Measurements from ENCODE around the gene CCDC40.

DNA sequence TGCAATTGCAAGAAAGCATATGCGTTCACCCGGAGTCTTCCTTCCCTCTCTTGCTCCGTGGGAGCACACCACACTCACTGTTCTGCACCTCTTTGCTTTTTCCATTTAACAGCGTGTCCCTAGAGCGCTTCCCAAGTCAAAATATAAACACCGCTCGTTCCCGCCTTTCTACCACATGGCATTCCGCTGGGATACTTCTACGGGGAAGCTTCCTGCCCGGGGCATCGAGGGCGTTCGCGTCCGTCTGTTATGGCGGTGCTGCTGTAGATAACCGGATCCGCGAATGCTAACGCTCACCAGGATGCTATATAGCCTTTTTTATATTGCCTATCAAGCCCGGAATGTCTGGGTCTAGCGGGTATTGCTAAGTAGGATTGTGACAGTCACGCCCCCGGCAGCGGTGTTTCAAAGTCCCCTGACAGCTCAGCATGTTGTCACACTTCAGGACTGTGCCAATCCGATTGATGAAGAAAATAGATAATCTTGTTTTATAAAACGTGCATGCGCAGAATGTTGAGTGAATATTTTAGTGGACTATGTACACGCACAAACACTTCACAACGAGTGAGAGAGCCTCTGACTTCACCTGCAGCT is 31.0 kb downstream of the CCDC40 start:
- no peak for TF ChIP-seq POLR2A (IDR thresholded peaks at IDR 0.05)
- TF ChIP-seq, protein P1, sequence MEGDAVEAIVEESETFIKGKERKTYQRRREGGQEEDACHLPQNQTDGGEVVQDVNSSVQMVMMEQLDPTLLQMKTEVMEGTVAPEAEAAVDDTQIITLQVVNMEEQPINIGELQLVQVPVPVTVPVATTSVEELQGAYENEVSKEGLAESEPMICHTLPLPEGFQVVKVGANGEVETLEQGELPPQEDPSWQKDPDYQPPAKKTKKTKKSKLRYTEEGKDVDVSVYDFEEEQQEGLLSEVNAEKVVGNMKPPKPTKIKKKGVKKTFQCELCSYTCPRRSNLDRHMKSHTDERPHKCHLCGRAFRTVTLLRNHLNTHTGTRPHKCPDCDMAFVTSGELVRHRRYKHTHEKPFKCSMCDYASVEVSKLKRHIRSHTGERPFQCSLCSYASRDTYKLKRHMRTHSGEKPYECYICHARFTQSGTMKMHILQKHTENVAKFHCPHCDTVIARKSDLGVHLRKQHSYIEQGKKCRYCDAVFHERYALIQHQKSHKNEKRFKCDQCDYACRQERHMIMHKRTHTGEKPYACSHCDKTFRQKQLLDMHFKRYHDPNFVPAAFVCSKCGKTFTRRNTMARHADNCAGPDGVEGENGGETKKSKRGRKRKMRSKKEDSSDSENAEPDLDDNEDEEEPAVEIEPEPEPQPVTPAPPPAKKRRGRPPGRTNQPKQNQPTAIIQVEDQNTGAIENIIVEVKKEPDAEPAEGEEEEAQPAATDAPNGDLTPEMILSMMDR (IDR thresholded peaks at IDR 0.05), result no peak

Measured in thyroid gland (tissue), 4 donors.